Right kidney (tissue), 1 donor: Measurements from ENCODE around the gene HSD11B2.
A peak's percentile ranks its signal among the peaks of the same experiment; 100 is the strongest.
"Not testable (repeated sequence)": the region's sequence is repeated elsewhere in the genome, so short reads cannot be mapped to it uniquely, and the experiment has no call there.

ENCODE experiments used
- DNase-seq: peaks from one replicate; pipeline ENCODE4 v3.0.0-alpha.2; 2016

HSD11B2 gene

DNA sequence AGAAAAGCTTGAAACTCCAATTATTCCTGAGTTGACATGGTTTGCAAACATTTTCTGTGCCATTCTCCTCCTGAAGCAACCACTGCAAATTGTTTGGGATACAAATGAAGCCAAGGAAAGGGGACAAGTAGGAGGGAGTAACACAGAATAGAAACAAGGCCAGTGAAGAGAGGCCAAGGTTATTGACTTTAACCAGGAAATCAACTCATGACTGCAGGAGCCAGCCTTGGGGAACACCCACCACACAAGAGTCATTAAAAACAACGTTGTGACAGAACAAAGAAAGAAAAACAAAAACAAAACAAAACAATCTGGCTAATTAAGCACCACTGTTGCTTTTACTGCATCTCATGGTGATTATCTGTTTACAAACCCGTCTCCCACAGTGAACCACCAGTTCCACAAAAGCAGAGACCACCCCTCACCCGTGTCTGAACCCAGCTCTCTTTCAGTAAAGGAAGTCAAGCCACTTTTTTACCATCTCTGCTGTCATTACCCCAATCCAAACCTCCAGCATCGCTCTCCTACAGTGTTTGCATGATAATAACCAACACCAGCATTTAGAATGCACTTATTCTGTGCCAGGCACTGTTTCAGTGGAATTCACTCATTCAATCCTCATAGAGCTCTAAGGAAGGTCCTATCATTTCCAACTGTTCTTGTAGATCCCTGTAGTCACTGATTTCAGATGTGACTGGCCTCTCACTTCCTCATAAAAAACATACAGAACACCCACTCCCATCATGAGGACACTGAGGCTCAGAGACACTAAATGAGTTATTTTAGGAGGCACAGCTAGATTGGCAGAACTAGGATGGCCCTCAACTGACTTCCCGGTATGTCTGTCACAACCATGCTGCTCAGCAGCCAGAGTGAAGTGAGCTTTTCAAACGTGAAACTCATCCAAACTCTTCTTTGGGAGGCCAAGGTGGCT lies 16.7 kb upstream of the HSD11B2 start:
- no peak for DNase-seq

DNA sequence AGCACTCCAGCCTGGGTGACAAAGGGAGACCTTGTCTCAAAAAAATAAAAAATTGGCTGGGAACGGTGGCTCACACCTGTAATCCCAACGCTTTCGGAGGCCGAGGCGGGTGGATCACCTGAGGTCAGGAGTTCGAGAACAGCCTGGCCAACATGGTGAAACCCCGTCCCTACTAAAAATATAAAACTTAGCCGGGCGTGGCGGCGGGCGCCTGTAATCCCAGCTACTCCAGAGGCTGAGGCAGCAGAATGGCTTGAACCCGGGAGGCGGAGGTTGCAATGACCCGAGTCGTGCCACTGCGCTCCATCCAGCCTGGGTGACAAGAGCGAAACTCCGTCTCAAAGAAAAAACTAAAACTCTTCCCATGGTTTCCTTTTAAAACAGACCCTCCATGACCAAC lies 15.5 kb upstream of the HSD11B2 start:
- DNase-seq, result not testable (repeated sequence)

DNA sequence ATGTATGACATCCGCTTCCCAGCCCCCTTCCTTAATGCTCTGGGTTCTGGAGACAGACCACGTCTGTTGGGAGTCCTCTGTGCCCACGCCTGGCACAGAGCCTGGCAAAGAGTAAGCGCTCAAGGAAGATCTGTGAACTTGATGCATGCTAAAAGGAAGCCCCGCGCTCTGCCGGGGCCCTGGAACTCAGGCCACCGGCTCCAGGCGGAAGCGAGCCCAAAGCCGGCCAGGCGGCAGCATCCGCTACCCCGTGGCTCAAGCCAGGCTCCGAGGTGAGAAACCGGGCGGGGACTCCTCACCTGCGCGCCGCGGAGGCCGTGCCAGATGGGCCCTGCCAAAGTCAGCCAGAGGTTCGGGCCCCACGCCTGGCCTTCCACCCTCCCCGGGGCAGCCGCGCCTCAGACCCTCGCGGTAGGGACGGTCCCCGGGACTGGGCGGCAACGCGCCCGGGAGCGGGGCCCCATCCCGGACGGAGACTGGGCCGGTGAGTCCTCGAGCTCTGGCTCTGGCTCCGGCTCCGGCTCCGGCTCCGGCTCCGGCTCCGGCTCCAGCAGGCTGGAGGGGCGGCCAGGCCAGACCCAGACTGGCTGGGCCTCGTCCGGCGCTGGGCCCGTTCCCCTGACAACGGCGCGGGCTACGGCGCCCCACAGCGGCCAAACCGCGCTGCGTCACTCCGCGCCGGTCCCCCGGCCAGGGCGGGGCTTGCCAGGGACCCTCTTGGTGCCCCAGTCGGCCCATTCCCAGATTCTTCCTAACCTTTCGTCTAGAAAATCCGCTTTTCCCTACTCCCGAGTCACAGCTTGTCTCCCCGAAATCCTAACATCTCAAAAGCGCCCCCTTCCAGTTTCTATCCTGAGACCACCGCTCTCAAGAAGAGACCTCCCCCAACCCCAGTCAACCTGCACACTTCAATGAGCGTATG lies 14.8 kb upstream of the HSD11B2 start, which contains the start of gene ZDHHC1:
ZDHHC1 (minus strand) TSS at position 606 of the 922 bp plus-strand sequence. CDS start 8,702 bp downstream, outside the sequence.
- peak; percentile 90 for DNase-seq

DNA sequence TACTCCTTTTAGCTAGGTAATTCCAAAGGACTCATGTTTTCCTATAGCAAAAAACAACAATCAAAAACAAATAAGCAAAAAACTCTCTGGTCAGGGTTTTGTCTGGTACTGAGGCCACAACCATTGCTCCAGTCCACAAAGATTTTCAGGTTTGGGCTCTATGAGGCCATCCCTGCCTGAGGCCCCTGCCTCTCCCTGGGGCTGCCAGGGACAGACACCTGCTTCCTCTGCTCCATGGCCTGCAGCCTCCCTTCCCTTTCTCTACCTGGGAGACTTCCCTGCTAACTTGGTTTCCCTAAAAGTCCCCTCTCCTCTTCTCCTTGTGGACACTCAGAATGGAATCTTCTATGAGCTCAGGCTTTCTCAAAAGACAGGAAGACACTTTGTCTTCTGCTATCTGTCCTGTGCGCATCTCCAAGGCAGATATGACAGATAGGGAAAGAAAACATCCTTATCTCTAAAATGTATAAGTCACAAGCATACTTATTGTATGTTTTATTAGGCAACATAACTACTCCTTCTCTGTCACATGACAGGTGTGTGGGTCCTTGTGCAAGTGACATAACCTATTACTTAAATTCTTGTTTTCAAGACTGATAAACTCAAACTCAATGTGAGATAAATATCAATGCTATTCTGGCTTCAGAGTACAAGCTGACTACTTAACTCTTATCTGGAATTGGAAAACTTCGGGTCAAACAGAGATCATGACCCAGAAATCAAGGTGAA lies 13.4 kb upstream of the HSD11B2 start:
- DNase-seq, result no peak

DNA sequence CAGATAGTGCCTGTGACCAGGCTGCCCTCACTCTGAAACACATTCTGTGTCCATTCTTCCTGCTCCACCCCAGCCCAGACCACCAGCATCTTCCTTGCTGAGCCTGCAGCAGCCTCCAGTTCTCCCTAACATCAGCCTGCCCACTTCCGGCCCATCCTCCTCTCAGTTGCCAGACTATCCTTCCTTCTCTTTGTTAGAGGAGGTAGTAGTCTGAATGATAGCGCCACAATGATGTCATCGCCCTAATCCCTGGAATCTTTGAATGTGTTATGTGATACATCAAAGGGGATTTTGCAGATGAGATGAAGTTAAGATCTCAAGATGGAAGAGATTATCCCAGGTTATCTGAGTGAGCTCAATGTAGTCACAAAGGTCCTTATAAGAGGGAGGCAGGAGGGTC lies 11.4 kb upstream of the HSD11B2 start:
- no peak for DNase-seq

DNA sequence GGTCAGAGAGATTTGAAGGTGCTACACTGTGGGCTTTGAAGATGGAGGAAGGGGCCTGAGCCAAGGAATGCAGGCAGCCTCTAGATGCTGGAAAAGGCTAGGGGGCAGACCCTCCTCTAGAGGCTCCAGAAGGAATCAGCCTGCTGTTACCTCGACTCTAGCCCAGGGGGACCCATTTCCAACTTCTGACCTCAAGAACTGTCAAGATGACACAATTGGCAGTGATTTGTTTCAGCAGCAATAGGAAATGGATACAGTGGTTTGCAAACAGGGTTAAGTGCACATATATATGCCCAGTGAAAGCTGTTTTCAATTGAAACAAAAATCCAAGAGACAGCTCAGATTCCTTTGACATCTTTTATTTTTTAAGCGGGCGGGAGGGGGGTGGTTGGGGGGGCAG lies 11.0 kb upstream of the HSD11B2 start:
- no peak for DNase-seq

DNA sequence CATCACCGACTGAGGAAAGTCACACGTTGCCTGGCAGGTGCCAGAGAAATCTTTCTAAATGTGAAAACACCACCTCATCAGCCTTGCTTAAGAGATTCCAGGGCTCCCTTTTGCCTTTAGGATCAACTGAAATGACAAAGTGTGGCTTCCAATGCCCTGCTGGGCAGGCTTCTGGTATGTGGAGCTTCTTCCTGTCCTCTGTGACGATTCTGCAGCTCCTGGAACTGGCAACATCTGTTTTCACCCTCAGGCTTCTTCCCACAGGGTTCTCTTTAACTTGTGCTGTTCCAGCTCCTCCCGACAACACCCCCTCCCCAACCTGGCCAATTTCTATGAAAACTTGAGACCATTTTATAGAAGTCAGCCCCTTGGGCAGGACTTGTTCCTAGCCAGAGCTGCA lies 9.9 kb upstream of the HSD11B2 start:
- no peak for DNase-seq

DNA sequence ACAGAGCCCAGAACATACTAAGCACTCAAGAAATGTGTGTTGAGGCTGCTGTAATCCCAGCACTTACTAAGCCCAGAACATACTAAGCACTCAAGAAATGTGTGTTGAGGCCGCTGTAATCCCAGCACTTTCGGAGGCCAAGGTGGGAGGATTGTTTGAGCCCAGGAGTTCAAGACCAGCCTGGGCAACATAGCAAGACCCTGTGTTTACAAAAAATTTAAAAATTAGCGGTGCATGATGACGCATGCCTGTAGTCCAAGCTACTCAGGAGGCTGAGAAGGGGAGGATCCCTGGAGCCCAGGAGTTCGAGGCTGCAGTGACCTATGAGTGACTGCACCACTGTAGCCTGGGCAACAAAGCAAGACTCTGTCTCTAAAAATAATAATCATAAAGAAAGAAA lies 7.9 kb upstream of the HSD11B2 start:
- no peak for DNase-seq

DNA sequence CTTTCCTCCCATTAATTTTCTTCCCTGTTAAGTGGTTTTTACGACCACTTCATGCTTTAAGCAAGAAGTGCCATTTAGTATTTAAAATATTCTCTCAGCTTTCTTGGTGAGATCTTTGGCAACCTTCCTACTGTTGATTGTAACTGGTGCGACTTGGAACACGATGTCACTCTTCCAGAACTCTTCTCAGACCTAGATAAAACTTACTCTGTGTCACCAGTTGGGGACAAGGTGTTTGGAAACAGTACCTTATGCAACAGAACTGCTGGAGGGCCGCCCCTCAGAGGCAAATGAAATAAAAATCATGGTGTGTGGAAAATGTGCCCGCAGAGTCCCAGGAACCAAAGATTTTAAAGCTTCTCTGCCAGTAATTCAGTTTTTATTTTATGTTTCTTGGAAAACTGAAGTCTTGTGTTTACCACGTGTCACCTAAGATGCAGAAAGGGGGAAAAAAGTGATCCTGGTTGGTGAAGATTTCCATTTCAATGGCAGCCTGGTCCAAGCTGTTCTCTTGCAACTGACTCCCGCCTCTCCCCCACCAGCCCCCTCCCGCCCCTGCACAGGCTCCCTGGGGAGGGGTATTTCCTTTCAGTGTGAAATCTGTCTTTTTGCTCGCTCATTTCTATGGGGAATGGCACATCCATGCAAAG lies 7.2 kb upstream of the HSD11B2 start:
- DNase-seq, result no peak

DNA sequence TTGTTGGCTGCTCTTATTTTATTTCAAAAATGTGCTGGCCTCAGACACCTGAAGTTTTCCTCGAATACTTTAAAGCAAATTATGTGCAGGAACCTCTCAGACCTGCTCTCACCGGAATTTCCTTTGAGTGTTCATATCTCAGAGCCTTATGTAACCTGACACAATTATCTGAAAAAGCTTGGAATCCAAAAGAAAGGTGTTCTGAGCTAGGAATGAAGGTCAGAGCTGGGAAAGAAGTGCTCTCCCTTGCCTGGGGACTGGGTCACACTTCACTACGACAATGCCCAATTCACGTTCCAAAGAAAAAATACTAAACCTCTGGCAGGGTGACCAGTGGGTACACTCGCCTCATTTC lies 6.7 kb upstream of the HSD11B2 start:
- no peak for DNase-seq

DNA sequence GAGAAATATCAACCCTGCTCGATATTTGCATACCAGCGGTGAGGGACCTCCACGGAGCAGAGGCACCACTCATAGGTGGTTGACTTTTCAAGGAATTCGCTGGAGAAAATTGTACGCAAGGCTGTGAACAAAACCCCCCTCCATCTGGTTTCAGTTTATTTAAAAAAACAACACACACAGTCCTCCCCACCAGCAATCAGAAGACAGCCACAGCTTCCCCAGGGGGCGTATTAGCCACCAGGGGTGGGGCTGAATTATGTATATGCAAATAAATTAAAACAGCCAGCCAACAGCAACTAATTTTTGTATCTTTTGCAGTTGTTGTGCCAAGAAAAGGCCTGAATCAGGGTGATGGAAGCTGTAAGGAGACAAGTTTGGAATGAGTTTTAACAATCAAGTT lies 5.9 kb upstream of the HSD11B2 start:
- DNase-seq, result no peak

DNA sequence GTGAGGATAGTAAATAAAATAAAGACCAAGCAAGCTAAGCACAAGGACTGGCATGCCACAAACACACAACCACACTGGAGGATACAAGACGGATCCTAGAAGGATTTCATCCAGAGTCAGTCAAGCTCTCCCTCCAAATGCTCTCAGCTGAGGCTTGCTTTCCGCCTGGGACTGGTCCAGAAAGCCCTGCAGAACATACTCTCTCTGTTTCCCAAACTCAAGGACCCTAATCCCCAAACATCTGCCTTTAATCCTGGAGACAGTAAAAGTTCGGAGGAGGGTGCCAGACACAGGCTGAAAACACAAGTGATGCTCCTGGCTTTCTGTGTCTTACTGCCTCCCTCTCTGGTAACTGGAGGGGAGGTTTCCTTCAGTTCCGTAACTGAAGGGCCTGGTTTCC lies 5.3 kb upstream of the HSD11B2 start:
- no peak for DNase-seq

DNA sequence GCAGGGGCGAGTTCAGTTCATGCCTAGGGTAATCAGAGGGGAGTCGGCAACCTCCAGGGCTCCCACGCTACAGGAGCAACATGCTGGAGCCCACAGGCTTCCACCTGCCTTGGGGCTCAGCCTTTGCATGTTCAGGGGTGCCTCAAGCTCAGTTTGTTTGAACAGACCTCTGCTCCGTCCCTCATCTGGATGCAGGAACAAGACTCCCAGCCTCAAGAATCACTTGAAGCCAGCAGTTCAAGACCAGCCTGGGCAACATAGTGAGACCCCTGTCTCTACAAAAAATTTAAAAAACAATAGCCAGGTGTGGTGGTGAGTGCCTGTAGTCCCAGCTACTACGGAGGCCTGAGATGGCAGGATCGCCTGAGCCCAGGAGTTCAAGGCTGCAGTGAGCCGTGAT lies 4.9 kb upstream of the HSD11B2 start:
- DNase-seq, result no peak

DNA sequence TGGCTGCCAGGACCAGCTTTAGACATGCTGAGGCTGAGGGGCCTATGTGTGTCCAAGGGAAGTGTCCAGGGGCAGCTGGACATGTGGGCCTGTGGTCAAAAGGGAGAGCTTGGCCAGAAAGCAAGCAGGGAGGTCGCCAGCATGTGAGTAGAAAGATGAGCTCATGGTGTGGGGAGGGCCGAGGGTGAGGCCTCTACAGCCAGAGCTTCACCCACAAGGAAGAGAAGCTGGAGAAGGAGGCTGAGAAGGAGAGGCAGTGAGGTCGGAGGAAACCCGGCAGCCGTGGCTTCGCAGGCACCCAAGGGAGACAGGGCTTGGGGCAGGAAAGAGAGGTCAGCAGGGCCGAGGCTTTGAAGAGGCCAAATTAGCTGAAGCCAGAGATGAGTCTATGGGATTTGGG lies 4.0 kb upstream of the HSD11B2 start:
- no peak for DNase-seq

DNA sequence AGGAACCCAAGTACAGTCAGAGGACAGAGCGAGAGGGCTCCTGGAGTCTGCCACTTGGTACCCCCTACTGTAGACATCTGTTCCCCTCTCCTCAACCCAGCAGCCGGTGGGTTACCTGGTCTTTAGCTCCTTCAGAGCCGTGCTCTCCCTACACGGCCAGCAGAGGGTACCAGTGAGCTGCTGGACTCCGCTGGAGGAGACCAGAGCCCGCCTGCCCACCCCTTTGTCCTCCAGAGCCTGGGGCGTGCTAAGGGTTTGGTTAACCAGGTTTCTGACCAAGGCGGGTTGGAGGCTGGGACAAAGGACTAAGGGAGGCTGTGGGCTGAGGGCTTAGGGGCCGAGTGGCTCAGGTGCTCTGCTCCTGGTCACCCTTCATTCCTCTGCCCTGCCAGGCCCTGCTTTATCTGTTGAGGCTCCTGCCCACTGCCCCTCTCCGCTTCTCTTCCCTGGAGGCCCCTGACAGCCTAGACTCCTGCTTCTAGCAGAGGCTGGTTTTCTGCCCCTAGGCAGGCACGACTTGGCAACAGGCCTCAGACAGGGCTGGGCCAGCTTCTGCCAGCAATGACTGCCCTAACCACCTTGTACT lies 2.7 kb upstream of the HSD11B2 start:
- peak; percentile 63 for DNase-seq

DNA sequence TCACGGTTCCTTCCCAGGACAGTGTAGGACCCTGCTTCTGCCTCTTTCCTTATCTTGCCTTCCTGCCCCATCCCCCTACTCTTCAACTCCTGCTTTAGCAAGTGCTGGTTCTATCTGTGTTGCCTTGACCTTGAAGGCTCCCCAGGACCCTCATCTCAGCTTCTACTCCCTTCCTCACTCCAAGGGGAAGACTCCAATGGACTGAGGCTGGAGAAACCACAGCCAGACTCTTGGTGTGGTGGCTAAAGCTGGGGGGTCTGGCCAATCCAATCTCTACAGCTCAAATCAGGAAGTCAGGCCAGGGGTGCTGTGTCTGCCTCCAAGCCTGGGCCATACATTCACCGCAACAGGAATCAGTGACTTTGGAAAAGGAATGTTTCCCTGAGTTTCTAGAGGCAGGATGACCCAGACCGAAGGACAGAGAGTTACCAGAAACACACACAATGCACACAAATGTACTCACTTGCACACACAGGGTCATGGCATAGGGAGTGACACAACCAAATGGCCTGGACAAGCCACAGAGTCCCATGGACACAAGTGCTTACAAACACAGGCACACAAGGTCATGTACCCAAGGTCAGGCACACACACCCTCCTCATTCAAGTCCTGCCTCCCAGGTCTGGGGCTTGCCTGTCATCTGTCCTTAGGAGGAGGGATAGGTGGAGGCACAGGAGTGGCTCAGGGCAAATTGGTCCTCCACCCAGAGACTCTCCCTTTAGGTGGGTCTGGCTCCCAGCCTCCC lies 1.7 kb upstream of the HSD11B2 start:
- DNase-seq, result no peak

DNA sequence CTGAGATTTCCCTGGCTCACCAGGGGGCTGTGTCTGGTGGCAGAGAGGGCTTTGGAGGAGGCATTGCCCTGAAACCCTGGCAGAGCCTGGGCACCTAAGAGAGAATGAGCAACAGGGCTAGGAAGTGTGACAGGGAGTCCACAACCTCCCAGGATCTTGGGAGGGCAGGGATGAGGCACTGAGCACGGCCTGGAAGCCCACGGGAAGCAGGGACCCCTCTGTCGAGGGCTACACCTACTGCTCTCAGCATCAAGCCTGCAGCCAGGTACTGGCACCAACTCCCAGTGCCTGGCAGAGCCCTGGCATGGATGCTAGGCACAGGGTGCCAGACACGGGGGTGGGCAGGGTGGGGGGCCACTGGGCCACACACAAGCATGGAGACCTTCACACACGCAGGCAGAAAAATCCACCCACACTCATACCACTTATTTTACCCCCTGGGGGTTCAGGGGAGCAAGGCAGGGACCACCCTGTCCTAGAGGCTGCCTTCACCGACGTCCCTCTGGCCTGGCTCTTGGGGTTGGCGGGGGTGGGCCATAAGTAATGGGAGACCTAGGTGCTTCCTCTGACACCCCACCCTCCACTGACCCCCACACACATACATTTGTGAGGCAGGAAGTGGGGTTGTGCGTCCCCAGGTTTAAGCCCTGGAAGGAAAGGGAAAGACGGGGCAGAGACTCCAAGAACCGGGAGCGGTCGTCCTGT lies 970 bp upstream of the HSD11B2 start:
- DNase-seq, result no peak

DNA sequence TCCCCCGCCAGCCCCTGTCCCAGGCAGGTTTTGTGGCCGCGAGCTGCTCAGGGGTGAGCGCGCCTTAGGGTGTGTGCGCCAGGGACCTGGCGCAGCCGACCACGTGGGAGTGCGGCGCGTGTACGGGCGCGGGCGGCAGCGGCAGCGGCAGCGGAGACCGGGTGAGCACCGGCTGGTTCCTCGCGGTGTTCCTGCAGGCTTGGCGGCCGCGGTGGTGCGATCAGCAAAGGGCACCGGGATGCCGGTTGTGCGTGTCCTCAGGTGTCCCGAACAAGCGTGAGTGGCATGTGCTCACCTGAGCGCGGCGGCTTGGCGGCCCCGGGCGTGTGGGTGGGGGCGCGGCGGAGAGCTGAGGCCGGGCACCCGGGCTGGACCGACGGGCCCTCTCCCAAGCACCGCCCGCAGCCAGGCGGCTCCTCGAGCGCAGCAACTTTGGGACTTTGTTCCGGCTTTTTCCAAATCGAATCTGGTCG lies 381 bp upstream of the HSD11B2 start:
- peak; percentile 83 for DNase-seq

DNA sequence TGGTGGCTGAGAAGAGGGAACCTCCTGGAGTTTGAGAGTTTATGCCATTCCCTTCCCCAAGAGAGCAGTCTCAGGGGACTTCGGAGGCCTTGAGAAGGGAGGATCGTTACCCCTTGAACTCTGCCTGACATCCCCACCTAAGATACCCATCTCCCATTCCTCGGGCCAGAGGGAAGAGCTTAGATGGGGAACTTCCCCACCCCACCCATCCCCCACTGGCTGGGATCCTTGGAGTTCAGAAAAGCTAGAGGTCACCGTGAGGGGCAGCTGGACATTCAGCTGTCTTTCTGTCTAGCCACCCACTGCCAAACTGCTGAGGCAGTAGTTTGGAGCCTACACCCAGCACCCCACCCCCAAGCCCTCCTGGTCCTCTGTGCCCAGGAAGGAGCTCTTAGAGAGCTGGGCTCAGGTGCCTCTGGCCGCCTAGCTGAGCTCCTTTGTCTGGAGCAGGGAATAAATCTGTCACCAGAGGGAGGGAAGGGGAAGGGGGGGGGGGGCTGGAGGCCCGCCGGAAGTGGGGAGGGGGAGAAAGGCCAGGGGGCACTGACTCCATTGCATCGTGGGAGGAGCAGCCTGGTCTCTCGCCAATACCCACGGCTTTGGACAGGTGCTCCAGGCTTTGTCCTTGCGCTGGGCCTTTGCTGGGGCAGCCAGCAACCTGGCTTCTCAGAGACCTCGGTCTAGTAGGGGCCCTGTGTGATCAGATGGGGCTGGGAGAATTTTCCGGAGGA lies 1.0 kb downstream of the HSD11B2 start:
- DNase-seq, result no peak
